SIG-M5 (cell line): ENCODE results near the gene NR3C1.

Source experiments
- DNase-seq: peaks from one replicate; lab custom pipeline; 2025; lab: John Stamatoyannopoulos, UW

Gene NR3C1

DNA sequence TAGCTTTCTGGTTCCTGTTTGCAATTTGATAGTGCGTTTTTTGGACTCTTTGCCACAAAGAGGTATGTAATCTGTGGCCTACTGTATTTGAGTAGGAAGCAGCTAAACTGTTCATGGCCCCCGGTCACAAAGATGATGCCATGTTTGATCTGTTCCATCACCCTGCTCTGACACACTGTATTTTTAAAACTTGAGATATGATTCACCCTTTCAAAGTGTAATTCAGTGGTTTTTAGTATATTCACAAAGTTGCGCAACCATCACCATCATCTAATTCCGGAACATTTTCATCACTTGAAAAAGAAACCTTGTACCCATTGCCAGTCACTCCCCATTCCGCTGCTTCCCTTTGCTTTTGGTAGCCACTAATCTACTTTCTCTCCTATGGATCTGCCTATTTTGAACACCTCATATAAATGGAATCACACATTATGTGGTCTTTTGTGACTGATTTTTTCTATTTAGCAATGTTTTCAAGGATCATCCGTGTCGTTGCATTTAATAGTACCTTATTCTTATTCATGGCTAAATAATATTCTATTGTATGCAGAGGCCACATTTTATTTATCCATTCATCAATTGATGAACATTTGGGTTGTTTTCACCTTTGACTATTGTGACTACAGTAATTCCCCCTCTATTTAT is 141.6 kb downstream of the NR3C1 start:
- no peak for DNase-seq

DNA sequence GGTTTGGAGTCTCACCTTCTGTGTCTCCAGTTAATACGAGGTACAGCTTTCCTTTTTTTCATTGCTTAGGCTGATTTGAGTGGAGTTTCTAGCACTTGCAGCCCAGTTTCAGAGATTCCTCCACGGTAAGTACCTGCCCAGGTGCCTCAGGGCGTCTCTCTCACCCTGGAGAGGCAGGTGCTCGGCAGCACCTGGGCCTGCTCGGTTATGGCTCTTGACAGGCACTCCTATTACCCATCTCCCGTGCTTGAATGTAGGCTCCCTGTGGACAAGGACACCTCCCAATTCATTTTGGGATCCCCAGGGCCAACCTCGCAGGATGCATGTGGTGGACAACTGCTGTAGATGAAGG is 144.3 kb downstream of the NR3C1 start:
- DNase-seq = no peak

DNA sequence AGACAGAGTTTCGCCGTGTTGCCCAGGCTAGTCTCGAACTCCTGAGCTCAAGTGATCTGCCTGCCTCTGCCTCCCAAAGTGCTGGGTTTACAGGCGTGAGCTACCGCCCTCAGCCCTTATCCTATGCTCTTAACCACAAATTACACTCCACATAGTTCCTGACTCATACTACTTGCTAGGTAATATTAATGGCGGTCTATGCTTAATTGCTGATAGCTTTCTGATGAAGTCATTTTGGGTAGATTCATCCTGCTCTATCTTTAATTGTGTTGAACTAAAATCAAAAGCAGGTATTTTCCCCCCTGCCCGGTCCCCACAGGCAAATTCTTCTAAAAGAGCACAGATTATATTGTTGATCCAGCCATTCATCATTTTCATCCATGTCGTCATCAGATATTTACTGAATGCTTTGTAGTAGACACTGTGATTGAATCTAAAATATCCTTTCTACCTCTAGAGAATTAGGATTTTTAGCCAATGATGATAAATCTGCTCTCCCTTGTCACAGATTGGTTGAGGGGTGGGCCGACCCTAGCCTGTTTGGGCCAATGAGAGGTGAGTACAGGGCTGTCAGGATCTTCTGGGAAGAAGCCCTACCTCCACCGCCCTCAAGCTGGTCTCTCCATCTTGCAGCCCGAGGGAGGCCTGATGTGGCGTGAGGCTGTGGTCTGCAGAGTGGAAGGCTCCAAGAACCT is 144.8 kb downstream of the NR3C1 start:
- DNase-seq = no peak

DNA sequence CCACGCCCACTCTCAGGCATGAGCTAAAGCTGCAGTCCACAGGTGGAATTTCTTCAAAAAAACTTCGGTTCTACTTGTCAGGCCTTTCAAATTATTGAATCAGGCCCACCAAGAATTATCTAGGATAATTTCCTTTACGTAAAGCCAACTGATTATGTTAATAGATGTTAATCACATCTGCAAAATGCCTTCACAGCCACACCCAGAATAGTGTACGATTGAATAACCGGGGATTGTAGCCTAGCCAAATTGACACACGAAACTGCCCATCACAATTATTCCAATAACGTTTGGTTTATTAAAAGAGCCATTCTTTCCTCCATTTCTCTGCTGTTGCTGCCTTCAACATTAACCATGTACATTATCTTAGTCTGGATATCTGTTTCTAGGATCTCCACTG is 148.7 kb downstream of the NR3C1 start:
- no peak for DNase-seq

DNA sequence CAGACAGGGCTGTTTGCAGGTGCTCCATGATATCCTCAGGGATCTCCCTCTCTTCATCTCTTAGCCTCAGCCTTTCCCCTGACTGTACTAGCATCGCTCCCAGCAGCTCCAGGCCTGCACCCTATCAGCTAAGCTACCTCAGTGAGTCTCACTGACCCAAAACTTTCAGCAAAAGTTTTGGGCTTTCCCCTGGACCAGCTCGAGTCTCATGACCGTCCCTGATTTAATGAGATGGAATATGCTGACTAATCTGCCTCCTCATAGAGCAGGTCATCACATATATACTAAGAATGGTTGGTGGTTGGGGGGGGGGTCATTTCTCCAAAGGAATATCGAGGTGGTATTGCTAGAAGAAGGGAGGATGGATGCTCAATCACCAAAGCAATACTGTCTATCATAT is 151.5 kb downstream of the NR3C1 start:
- no peak for DNase-seq

DNA sequence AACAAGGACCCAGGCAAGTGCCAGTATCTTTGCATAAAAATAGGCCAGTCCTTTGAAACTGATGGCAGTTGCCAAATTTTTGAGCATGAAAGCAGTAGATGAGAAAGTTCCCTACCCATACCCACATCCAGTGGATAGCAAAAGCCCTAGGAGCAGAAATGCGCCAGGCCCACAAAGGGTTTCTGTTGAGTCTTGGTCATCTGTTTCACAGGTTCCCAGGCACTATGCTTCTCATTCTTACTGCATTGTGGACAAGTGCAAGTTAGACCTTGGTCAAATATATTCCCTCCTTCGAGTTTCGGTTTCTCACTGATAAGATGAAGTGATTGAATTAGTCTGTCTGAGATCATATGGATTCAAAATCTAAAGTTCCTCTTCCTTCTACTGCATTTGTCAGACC is 152.3 kb downstream of the NR3C1 start:
- no peak for DNase-seq

DNA sequence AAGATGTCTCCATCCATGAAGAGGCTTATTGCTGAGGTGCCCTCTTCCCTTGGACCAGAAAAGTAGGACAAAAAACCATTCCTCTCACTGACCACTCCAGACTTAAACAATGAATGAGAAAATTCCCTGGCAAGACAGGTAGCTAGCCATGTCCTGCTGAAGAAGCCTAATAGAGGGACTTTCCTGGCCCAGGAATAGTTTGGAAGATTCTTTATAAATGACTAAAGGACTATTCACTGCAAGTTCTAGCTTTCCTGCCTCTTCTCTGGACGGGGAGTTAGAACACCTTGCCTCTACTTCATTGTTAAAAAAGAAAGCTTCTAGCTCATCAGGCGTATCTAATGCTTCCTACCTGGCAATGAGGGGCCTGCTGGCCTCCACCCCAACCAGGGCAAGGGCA is 153.6 kb downstream of the NR3C1 start:
- DNase-seq = no peak

DNA sequence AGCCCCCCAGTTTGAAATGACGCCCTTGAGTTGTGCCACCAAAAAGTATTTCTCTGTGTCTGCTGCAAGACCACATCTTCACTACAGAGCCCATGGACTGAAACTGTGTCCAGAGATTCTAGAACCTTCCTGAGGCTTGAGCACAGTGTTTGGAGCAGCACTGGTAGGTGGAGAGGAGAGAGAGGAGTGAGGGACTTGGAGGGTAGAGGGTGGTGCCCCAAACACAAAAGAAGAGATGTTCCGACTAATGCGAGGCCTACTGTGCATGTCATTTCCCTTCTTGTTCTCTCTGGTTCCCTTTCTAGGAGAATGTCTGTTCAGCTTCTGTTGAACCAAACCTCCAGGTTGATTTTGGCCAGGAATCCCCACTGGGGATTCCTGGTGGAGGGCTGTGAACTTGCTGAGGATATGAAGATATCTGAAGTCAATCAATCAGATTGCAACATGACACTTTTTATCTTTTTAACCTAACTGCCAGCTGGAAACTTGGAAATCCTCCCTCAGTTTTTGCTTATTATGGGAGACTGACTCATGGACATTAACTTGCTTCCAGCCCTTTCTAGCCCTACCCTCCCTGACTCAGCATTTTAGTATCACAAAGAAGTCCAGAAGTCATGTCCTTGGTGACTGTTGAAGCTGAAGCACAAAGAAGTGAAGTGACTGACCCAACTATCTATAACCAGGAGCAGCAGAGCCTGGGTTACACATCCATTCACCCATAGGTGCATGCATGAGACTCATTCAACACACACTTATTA is 154.5 kb downstream of the NR3C1 start:
- DNase-seq = no peak

DNA sequence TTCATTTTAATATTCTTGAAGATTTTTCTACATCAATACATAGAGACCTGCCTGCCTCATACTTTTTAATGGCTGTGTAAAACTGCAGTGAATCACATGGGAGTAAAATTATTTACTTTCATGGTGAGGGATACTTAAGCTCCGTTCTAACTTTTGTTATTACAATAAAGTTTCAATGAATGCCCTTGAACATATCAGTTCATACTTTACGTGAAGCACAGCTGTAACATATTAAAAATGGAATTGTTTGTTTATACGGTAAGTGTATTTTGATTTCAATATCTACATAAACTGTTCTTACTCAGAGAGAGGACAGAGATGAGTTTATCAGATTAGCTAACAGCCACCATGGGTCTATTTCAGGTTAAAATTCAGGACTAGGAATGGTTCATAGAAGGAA is 155.1 kb downstream of the NR3C1 start:
- DNase-seq = no peak

DNA sequence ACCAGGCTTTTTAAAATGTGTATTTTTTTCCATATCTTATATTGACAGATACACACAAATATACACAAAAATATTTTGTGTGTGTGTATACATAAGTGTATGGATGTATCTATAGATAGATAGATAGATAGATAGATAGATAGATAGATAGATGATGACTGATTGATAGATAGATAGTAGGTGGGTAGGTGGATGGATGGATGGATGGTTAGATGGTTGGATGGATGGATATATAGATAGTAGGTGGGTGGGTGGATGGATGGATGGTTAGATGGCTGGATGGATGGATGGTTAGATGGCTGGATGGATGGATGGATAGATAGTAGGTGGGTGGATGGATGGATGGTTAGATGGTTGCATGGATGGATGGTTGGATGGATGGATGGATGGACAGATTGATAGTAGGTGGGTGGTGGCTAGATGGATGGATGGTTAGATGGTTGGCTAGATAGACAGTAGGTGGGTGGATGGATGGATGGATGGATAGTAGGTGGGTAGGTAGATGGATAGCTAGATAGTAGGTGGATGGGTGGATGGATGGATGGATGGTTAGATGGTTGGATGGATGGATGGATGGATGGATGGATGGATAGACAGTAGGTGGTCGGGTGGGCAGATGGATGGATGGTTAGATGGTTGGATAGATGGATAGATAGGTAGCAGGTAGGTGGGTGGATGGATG is 156.2 kb downstream of the NR3C1 start:
- no peak for DNase-seq

DNA sequence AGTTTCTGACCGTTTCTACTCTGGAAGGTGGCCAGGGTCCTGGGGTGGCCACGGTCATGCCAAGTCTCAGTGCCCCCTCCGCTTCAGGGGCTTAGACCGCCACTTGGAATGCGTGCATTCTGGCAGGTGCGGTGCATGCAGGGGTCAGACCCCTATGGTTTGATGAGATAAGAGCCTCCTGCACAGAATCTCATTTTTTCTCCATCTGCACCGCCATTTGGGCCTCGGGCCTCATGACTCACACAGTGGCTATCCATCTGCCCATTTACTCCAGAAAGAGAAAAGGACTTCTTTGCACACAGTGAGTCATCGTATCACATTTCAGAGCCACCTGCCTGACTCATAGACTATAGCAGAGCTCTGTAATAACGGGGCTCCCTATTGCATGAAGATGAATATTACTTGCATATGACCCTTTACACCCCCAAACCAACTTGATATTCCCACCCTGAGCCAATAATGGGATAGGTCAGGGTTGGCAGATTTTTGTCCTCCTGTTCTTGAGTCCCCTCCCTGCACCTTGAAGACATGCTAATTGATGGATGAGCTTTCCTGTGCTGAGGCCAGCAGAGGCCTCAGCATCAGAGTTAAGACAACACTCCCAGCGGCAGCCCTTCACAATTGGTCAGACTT is 157.4 kb downstream of the NR3C1 start:
- no peak for DNase-seq

DNA sequence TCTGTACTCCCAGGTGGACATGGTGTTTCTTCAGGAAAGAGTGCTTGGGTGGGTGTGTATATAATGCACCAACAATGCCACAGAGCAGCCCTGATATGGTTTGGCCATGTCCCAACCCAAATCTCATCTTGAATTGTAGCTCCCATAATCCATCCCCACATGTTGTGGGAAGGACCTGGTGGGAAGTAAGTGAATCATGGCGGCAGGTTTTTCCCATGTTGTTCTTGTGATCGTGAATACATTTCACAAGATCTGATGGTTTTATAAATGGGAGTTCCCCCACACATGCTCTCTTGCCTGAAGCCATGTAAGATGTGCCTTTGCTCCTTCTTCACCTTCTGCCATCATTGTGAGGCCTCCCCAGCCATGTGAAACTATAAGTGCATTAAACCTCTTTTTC is 158.5 kb downstream of the NR3C1 start:
- no peak for DNase-seq

DNA sequence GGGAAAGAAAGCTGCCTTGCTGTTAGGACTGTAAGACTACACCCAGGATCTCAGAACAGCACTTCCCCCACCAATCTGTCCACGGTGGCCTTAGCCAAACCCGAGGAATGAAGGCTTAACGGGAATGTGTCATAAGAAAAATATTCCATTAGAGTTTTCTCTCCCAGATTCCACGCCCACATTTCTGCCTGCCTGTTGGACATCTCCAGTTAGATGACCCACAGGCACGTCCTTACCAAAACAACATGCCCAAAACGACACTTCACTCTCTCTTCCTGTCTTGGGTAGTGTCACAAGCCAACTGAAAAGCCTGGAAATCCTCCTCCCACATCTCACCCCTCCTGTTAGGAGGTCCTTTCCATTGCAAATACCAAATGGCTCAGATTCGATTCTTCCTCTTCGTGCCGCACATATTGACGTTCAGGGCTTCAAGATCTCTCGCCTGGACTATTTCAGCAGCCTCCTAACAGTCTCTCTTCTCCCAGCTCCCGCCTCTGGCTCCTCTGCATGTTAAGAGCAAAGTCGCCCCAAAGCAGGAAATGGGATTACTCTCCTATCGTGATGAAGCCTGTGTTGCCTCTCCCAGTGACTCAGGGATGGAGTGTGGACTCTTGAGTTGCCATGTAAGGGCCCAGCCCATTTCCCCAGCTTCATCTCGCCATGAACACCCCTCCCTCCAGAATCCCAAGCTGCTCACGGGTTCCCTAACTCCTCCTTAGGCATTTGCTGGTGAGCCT is 159.3 kb downstream of the NR3C1 start:
- DNase-seq = no peak

DNA sequence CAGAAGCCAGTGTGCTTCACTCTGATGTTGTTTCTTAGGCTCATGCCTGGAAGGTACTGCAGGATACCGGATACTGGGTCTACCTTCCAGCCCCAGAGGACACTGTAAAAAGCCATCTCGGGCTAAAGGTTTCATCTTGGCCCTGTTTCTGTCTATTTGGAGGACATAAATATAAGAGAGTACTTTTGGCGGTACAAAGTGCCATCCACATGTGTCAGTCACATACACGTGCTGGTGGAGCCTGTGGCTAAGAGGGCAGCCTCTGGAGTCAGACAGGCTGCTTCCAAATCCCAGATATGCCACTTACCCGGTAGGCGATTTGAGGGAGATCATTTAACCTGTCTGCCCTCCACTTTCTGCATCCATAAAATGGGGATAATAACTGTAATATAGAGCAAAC is 160.4 kb downstream of the NR3C1 start:
- no peak for DNase-seq

DNA sequence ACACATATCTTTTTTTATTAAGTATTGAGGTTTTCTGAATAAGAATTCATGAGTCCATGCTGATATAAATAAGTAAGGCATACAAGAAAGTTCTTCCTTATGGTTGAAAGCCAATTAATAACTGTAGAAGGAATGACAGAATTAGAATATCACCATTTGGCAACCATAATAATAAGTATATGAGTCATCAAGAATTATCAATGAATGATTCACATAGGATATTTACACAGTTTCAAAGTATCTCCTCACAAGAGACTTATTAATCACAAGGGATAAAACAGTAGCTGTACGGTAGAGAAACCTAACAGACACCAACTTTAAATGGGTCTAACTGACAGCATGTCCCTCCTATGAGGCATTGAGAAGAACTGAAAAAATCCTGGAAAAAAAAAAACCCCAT is 161.6 kb downstream of the NR3C1 start:
- no peak for DNase-seq

DNA sequence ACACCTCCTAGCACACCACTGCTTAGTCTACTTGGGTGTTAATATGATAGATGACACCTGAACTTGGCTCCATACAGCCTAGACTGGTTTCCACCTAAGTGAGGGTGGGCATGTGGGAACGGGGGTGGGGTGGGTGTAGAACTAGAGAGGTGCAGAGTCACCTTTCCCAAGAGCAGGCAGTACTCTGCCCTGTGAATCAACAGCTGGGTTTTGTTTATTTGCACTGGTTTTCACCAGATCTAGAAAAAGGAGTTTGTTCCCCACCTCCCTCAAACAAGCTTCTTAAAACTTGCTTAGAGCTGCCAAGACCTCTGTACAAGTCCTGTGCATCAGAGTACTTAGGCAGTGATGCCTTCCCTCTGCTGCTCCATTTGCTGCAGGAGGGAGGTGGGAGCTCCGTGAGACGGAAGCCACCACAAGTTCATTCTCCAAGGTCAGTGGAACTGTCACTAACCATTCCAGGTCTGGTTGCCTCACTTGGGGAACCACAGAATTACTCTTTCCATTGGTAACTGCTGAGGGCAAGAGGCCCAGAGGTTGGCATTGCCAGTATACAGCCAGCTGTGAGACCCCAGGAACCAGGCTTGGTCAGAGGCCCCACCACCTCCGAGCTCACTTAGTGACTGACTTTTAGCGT is 163.5 kb downstream of the NR3C1 start:
- no peak for DNase-seq

DNA sequence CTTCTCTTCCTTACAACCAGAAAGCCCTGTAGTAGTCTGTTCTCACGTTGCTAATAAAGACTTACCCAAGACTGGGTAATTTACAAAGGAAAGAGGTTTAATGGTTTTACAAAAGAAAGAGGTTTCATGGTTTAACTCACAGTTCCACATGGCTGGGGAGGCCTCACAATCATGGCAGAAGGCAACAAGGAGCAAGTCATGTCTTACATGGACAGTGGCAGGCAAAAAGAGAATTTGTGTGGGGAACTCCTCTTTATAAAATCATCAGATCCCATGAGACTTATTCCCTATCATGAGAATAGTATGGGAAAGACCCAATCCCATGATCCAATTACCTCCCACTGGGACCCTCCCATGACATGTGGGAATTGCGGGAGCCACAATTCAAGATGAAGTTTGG is 164.9 kb downstream of the NR3C1 start:
- no peak for DNase-seq

DNA sequence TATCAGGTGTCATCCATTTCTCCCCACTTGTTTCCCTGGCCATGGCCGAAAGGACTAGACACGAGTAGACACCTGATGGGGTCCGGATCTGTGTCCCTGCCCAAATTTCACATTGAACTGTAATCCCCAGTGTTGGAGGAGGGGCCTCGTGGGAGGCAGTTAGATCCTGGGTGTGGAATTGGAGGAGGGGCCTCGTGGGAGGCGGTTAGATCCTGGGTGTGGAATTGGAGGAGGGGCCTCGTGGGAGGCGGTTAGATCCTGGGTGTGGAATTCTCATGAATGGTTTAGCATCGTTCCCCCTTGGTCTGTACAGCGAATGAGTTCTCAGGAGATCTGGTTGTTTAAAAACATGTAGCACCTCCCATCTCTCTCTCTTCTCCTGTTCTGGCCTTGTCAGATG is 165.8 kb downstream of the NR3C1 start:
- DNase-seq = no peak

DNA sequence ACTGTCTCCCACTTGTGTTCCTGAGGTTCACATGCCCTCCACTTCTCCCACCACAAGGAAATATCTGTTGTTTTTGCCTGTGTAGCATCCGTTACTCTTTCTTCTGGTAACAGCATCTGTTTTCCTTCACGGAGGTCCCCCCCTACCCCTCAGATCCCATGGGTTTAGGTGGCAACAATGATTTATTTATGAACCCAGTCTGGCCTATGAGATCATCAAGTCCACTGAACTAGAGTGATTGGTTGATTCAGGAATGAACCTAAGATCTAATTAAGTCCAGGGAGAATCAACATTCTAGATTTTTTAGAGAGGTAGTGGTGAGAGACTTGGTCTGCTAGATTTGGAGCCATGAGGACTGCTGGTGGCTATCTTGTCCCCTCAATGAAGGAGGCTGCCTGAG is 166.8 kb downstream of the NR3C1 start:
- DNase-seq = no peak

DNA sequence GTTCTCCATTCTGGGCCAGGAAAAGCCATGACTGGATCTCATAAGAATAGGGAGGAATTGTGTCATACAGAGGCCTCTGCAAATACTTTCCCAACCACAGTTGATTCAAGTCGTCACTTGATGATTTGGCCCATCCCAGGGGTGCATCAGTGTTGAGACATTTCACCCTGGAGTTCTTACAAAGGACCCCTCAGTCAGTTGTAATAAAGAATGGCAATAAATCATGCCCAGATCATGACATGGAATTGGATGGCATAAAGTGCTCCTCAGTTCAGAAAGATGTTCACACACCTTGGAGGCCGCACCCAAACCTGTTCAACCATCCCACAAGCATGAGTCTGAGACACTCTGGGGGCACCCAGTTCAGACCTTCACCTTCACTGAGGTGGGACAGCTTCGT is 168.1 kb downstream of the NR3C1 start:
- DNase-seq = no peak

DNA sequence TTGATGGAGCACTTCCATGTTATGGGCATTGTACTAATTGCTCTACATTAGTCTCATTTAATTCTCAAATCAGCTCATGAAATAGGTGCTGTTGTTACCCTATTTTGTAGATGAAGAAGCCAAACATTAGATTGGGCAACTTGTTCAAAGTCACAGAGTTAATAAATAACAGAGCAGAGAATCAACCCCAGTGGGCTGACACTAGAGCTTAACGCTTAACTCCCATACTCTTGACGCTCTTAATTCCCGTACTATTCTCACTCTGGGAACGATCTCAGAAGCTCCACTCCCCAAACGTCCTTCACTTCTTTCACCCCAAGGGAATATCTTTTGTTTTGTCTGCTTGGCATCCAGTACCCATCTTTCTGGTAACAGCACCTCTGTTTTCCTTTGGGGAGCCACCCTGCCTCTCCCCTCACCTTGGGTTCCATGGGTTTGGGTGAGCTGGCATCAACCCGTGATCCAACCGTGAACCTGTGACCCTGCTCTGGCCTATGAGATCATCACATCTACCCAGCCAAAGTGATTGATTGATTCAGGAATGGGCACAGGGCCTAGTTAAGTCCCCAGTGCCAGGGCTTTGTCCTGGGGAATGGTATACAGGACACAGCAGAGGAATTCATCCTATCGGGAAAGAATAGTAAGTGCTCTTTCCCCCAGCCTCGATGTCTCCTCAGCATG is 169.2 kb downstream of the NR3C1 start:
- DNase-seq = no peak
